Fibroblast of the conjunctiva (primary cell): ENCODE results near the gene SLC27A6.
A peak's percentile ranks its signal among the peaks of the same experiment; 100 is the strongest.
"Not testable (repeated sequence)": the region's sequence is repeated elsewhere in the genome, so short reads cannot be mapped to it uniquely, and the experiment has no call there.

Experiments
- DNase-seq: peaks from one replicate; pipeline ENCODE4 v3.0.0-alpha.2; 2010; ENCODE audit warnings: low read depth

The SLC27A6 gene, protein sequence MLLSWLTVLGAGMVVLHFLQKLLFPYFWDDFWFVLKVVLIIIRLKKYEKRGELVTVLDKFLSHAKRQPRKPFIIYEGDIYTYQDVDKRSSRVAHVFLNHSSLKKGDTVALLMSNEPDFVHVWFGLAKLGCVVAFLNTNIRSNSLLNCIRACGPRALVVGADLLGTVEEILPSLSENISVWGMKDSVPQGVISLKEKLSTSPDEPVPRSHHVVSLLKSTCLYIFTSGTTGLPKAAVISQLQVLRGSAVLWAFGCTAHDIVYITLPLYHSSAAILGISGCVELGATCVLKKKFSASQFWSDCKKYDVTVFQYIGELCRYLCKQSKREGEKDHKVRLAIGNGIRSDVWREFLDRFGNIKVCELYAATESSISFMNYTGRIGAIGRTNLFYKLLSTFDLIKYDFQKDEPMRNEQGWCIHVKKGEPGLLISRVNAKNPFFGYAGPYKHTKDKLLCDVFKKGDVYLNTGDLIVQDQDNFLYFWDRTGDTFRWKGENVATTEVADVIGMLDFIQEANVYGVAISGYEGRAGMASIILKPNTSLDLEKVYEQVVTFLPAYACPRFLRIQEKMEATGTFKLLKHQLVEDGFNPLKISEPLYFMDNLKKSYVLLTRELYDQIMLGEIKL

DNA sequence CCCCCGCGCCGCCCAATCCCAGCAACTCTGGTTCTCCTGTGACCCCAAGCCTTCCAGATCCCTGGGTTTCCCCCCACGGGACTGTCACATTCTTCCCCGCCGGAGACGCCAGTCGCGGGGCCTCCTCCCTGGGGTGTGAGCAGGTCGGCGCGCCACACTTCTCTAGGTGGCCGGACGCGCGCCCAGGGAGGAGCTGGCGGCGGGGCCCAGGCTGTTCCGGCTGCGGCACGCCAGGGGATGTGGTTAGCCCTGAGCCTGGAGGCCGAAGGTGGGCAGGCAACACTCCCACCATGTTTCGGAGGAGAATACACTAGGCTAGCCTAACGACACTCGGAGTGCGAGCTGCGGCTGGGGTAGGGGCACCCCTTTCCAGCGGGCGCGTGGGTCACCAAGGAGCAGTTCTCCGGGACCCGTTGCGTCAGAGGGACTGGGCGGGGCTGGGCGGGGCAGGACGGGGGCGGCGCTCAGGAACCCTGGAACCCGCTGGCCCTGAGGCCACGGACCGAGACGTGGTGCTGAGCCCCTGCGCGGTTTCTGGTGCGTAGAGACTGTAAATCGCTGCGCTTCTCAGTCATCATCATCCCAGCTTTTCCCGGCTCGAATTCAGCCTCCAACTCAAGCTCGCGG is at the start of gene SLC27A6:
Gene SLC27A6 (plus strand): TSS at position 478 of the 627 bp plus-strand sequence. CDS start 650 bp downstream, outside the sequence.
- DNase-seq, result no peak

GRCh38 chr5:128919542-128919941 is 45.7 kb upstream of the SLC27A6 start:
- DNase-seq, result no peak

GRCh38 chr5:128920345-128921215 is 44.7 kb upstream of the SLC27A6 start:
- DNase-seq, result peak; percentile 26

DNA sequence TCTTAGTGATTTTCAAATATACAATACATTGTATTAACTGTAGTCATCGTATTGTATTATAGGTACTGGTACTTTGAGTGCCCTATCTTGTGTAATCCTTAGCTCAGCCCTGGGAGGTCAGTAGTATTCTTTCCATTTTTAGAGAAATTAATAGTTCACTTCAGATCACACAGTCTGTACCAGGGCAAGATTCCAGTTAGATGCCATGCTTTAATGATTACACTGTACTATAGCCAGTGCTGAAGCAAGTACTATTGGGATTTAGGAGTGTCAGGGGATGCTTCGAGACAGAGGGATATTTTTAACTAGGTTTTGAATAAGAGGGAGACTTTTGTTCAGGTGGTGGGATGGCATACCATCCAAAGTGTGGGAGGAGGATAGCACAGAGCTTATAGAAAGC is 41.0 kb upstream of the SLC27A6 start:
- DNase-seq, result no peak

DNA sequence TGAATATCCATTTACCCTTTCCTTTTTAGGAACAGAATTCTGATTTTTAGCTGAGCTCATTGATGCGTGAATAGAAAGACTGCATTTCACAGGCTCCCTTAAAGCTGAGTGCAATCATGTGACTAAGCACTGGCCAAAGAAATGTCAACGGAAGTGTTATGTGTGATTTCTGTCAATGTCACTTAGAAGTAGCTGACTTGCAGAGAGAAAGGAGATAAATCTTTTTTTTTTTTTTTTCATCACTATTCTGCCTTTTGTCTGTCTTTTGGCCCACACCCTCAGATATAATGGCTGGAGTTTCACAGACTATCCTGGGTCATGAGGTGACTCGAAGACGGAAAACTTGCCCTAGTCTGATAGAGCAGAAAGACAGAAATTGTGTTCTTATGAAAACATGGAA is 39.3 kb upstream of the SLC27A6 start:
- no peak for DNase-seq

GRCh38 chr5:128927644-128928043 is 37.6 kb upstream of the SLC27A6 start:
- no peak for DNase-seq

DNA sequence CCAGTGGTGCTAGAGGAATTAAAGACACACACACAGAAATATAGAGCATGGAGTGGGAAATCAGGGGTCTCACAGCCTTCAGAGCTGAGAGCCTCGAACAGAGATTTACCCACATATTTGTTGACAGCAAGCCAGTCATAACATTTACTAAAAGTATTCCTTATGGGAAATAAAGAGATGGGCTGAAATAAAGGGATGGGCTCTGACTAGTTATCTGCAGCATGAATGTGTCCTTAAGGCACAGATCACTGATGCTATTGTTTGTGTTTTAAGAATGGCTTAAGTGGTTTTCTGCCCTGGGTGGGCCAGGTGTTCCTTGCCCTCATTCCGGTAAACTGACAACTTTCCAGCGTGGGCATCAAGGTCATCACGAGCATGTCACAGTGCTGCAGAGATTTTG is 33.1 kb upstream of the SLC27A6 start:
- DNase-seq, result not testable (repeated sequence)

DNA sequence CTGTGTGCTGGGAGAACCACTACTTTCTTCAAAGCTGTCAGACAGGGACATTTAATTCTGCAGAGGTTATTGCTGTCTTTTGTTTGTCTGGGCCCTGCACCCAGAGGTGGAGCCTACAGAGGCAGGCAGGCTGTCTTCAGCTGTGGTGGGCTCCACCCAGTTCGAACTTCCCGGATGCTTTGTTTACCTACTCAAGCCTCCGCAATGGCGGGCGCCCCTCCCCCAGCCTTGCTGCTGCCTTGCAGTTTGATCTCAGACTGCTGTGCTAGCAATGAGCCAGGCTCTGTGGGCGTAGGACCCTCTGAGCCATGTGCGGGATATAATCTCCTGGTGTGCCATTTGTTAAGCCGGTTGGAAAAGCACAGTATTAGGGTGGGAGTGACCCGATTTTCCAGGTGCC is 22.2 kb upstream of the SLC27A6 start:
- not testable (repeated sequence) for DNase-seq

GRCh38 chr5:128949847-128950546 is 15.3 kb upstream of the SLC27A6 start:
- DNase-seq, result no peak

- not testable (repeated sequence) for DNase-seq
These were observed 14.0 kb upstream of the SLC27A6 start for GRCh38 chr5:128951301-128951700.

DNA sequence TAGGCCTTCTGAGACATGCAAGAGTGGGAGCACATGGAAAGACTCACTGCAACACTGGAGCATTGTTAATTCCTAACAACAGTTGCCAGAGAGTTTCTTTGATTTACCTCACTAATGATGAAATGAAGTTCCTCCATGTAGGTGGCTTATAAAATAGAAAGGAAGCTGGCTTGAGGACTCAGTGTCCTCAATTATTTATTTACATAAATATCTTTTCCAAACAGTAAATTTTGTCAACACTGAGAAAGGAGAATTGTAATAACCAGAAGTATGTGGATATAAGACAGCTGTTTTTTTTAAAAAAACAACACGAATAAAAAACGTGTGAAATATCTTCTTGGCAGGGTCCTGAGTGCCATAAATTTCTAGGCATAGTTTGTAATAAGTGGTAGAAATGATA is 9.1 kb upstream of the SLC27A6 start:
- DNase-seq, result no peak

DNA sequence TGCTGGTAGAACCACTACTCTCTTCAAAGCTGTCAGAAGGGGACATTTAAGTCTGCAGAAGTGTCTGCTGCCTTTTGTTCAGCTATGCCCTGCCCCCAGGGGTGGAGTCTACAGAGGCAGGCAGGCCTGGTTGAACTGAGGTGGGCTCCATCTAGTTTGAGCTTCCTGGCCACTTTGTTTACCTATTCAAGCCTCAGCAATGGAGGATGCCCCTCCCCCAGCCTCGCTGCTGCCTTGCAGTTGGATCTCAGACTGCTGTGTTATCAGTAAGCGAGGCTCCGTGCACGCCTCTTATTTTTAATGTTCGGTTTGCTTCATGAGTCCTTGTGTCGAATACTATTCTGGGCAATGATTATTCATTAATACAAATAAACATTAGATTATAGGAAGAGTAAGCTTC is 3.1 kb upstream of the SLC27A6 start:
- DNase-seq, result no peak

GRCh38 chr5:128965638-128966302 is 482 bp downstream of the SLC27A6 start:
- DNase-seq, result no peak

- no peak for DNase-seq
These were observed 1.1 kb downstream of the SLC27A6 start for GRCh38 chr5:128966375-128966774.

DNA sequence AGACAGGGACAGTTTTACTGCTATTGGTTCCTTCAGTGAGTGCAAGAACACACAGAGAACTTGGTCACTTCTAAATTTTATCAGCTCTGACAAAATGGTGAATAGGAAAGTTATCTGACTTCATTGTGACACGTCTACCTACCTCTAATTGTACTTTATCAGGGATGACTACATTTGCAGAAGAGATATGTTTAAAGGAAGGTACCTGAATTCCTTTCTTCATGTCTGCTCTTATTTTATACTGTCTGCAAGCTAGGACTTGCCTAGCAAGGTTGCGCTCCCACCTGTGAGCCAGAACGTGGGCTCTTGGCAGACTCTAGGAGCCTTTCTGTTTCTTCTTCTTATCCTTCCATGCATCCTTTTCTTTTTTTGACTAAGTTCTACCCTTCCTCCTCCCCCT is 1.6 kb downstream of the SLC27A6 start:
- no peak for DNase-seq

DNA sequence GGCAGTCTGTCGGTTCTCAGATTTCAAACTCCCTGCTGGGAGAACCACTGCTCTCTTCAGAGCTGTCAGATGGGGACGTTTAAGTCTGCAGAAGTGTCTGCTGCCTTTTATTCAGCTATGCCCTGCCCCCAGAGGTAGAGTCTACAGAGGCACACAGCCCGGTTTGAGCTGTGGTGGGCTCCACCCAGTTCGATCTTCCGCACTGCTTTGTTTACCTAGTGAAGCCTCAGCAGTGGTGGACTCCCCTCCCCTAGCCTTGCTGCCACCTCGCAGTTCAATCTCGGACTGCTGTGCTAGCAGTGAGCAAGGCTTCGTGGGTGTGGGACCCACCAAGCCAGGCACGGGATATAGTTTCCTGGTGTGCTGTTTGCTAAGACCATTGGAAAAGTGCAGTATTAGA is 8.0 kb downstream of the SLC27A6 start:
- DNase-seq, result no peak

DNA sequence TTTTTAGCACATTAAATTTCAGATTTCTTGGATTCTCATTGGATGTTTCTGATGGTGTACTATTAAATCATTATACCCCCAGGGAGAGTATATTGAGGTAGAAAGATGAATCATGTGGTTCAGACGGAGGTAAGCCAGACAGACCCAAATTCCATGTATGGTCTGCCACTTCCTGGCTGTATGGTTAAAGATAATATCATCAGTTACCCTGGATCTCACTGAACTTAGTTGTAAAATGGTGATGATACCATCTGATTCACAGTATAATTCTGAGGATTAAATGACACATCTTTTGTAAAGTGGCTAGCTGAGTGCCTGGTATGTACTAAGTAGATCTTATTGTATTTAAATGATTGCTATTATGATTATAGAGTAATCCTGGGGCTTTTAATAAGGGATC is 9.3 kb downstream of the SLC27A6 start:
- no peak for DNase-seq

DNA sequence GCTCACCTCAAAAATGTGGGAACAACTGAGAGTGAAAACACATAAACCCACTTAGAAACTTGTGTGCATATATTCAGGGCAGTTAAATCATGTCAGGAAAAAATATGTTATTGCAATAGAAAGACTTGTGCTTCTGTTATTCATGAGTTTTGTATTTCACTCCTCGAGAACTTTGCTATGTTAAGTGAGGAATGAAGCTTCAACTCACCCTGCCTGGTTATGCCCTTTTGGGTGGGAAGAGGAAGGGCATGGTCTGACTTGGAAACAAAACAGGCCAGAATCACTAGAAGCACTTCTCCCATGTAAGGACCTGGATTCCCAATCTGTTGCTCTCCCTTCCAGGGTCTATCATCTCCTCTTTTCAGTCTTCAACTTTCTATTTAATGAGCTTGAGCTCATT is 14.5 kb downstream of the SLC27A6 start:
- DNase-seq, result no peak

- DNase-seq, result no peak
These were observed 15.6 kb downstream of the SLC27A6 start for GRCh38 chr5:128980917-128981316.

- DNase-seq, result no peak
These were observed 19.2 kb downstream of the SLC27A6 start for GRCh38 chr5:128984480-128984879.

DNA sequence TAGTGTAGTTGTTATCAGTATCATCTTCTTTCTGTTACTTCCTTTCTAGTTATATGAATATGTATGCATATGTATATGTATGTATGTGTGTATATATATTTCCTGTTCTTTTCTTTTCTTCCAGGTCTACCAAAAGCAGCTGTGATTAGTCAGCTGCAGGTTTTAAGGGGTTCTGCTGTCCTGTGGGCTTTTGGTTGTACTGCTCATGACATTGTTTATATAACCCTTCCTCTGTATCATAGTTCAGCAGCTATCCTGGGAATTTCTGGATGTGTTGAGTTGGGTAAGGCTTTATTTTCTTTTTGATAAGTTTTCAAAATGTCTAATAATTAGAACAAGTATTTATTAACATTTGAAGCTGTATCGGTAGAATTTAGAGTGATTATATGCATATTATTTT is 23.2 kb downstream of the SLC27A6 start:
- DNase-seq, result no peak
